Nucleus accumbens (tissue), 56 donors: ENCODE measurements around the gene ZNF583.

ENCODE experiments used
- DNase-seq, 56 donors: peaks; one replicate each; lab custom pipeline; 2025; lab: John Stamatoyannopoulos, UW

Gene ZNF583

GRCh38 chr19:56403764-56404704 lies at the start of gene ZNF583:
TSS of gene ZNF583 (plus strand) at chr19:56404332. CDS start at chr19:56407115, 2,783 bp downstream.
- DNase-seq, result peak; percentile 38 to 97 (median 92)

GRCh38 chr19:56355517-56355916 lies 48.6 kb upstream of the ZNF583 start:
- DNase-seq, result no peak

GRCh38 chr19:56356944-56357343 lies 47.2 kb upstream of the ZNF583 start:
- DNase-seq, result no peak

GRCh38 chr19:56360841-56361240 lies 43.3 kb upstream of the ZNF583 start:
- DNase-seq, result no peak

GRCh38 chr19:56367829-56368711 lies 36.1 kb upstream of the ZNF583 start:
- DNase-seq, result peak; percentile 26 to 91 (median 78)

- no peak for DNase-seq
Measured at GRCh38 chr19:56369886-56370676, 34.1 kb upstream of the ZNF583 start.

GRCh38 chr19:56372281-56372680 lies 31.9 kb upstream of the ZNF583 start:
- no peak for DNase-seq

- no peak for DNase-seq
Measured at GRCh38 chr19:56377105-56377924, 26.8 kb upstream of the ZNF583 start.

GRCh38 chr19:56383826-56384605 lies 20.1 kb upstream of the ZNF583 start:
- no peak for DNase-seq

GRCh38 chr19:56393119-56394012 lies 10.8 kb upstream of the ZNF583 start, which contains the start of gene ZNF582:
TSS of gene ZNF582 (minus strand) at chr19:56393534. CDS start at chr19:56391752, 1,782 bp downstream.
- peak; percentile 52 to 97 (median 92) for DNase-seq

GRCh38 chr19:56398809-56399208 lies 5.3 kb upstream of the ZNF583 start:
- no peak for DNase-seq

- DNase-seq, result no peak
Measured at GRCh38 chr19:56400485-56400884, 3.6 kb upstream of the ZNF583 start.

GRCh38 chr19:56403261-56403660 lies 871 bp upstream of the ZNF583 start:
- peak in 3 of 56 donors; percentile 0 to 1 (median 1) for DNase-seq

GRCh38 chr19:56404705-56405056 lies 549 bp downstream of the ZNF583 start:
- DNase-seq, result peak in 1 of 56 donors; percentile 39

GRCh38 chr19:56405062-56405461 lies 930 bp downstream of the ZNF583 start:
- DNase-seq, result no peak

- DNase-seq, result no peak
Measured at GRCh38 chr19:56423276-56423984, 19.3 kb downstream of the ZNF583 start.

- no peak for DNase-seq
Measured at GRCh38 chr19:56423985-56424353, 19.8 kb downstream of the ZNF583 start.
